K562 (cell line): ENCODE data around the gene MYO9A. TPM values are rescaled to one million over a fixed set of nuclear protein-coding genes. Genes with fewer than 3 reads are reported as not detected.

Experiments
- ATAC-seq: fragments of 200-7000 bp; cut with Tn5 transposase; 3 replicates; pipeline ENCODE4 v1.9.1; 2020; ENCODE audit warnings: moderate library complexity
- BruUV-seq: library from RNA; stranded (reverse); fragments of 400-500 nt; replicated peaks from 2 replicates; lab custom pipeline; 2021; lab: Mats Ljungman, UMichigan
- CTCF ChIA-PET: fragments of 300-600 bp; formaldehyde crosslinking; extraction: SDS; loops from one replicate; lab custom pipeline; 2021; ENCODE audit warnings: low intra/inter-chr PET ratio; lab: Yijun Ruan, JAX
- POLR2A ChIA-PET: fragments of 300-600, 350-650 bp; sonication (Branson Sonifier 250); formaldehyde crosslinking; extraction: SDS; loops from one replicate; lab custom pipeline; 2021; ENCODE audit warnings: antibody characterized with exemption, inconsistent platforms; lab: Yijun Ruan, JAX
- DNase-seq, 4 experiments: peaks; one replicate each; pipeline versions ENCODE4 v3.0.0 to v3.0.0-alpha.2; 2011 to 2018; ENCODE audit warnings: low spot score in 3 of 4, mixed read lengths in 3 of 4; ENCODE audit errors: extremely low read depth in 1 of 4
- FAIRE-seq: peaks from 2 replicates; lab custom pipeline; 2011; peaks lifted over from hg19 to GRCh38; lab: Jason Lieb, UNC
- H2AFZ ChIP-seq: 2 replicates; pipeline ENCODE4 v1.6.0; 2011; ENCODE audit warnings: low read depth, low read length, control low read depth, inconsistent platforms
- H3K27ac ChIP-seq: fragments of 200-600 bp; 3 replicates; pipeline ENCODE4 v1.8.0; 2011; ENCODE audit warnings: low read depth, mild to moderate bottlenecking, control low read depth, inconsistent platforms, low read length, moderate library complexity, mixed read lengths; ENCODE audit errors: extremely low read depth
- H3K27me3 ChIP-seq, 2 experiments: fragments of 300-600 bp in 1 of 2; 2 replicates in 1 of 2; 3 replicates in 1 of 2; pipeline versions ENCODE4 v1.6.0 to v1.8.0; 2011; ENCODE audit warnings: inconsistent platforms in 2 of 2, low read length in 2 of 2, mild to moderate bottlenecking in 1 of 2, mixed read lengths in 1 of 2, moderate library complexity in 1 of 2; ENCODE audit not compliant: control insufficient read depth in 2 of 2, insufficient read depth in 2 of 2
- H3K36me3 ChIP-seq: fragments of 300-600 bp; 3 replicates; pipeline ENCODE4 v1.8.0; 2011; ENCODE audit warnings: mild to moderate bottlenecking, low read length, inconsistent platforms; ENCODE audit not compliant: control insufficient read depth, insufficient read depth
- H3K4me1 ChIP-seq, 2 experiments: fragments of 200-600 bp in 1 of 2; replicated peaks in 1 of 2; 2 replicates in 1 of 2; 3 replicates in 1 of 2; pipeline versions ENCODE4 v1.5.1 to v1.8.0; 2011; ENCODE audit warnings: inconsistent platforms in 2 of 2, low read length in 2 of 2, mild to moderate bottlenecking in 1 of 2, mixed read lengths in 1 of 2, moderate library complexity in 1 of 2; ENCODE audit not compliant: control insufficient read depth in 2 of 2, insufficient read depth in 2 of 2
- H3K4me2 ChIP-seq: 2 replicates; pipeline ENCODE4 v1.6.1; 2011; ENCODE audit warnings: low read length, control low read depth, inconsistent platforms, mixed read lengths; ENCODE audit not compliant: insufficient read depth
- H3K4me3 ChIP-seq: fragments of 200-600 bp; sonication (generic), shearing (Covaris generic); 2 replicates; pipeline ENCODE4 v1.5.1; 2016; ENCODE audit warnings: control low read depth, inconsistent platforms
- H3K79me2 ChIP-seq: fragments of 200-600 bp; 3 replicates; pipeline ENCODE4 v1.8.0; 2011; ENCODE audit warnings: low read length, inconsistent platforms; ENCODE audit not compliant: control insufficient read depth, insufficient read depth
- H3K9ac ChIP-seq, 2 experiments: 2 replicates each; pipeline versions ENCODE4 v1.6.0 to v1.6.1; 2011; ENCODE audit warnings: low read depth in 2 of 2, low read length in 2 of 2, control low read depth in 1 of 2, inconsistent platforms in 1 of 2, mild to moderate bottlenecking in 1 of 2, mixed read lengths in 1 of 2; ENCODE audit not compliant: insufficient read depth in 1 of 2
- H3K9me1 ChIP-seq: one replicate; pipeline ENCODE4 v1.6.0; 2011; ENCODE audit warnings: inconsistent platforms, mild to moderate bottlenecking, low read length, moderate library complexity; ENCODE audit not compliant: control insufficient read depth, insufficient read depth
- H3K9me3 ChIP-seq: replicated peaks from 2 replicates; pipeline ENCODE4 v1.5.1; 2011; ENCODE audit warnings: low read depth, low read length, inconsistent platforms; ENCODE audit not compliant: control insufficient read depth, insufficient read depth
- H4K20me1 ChIP-seq: replicated peaks from 2 replicates; pipeline ENCODE4 v1.6.1; 2011; ENCODE audit warnings: low read length, inconsistent platforms, mixed read lengths; ENCODE audit not compliant: control insufficient read depth, insufficient read depth
- ATF1 ChIP-seq, 2 experiments: fragments of 450-650 bp in 1 of 2; IDR thresholded peaks; 2 replicates each; pipeline ENCODE4 v1.6.1; 2016; ENCODE audit warnings: missing compliant biosample characterization in 1 of 2, missing genetic modification characterization in 1 of 2
- CCNT2 ChIP-seq: IDR thresholded peaks from 2 replicates; pipeline ENCODE4 v1.6.1; 2011; ENCODE audit warnings: borderline replicate concordance, low read depth, mild to moderate bottlenecking, moderate library complexity, mixed read lengths, low read length; ENCODE audit not compliant: insufficient read length; ENCODE audit errors: extremely low read depth
- FUS ChIP-seq: fragments of 200-400 bp; formaldehyde crosslinking; optimal IDR thresholded peaks from 2 replicates; pipeline ENCODE3; 2017; ENCODE audit warnings: low read depth, low read length
- GABPA ChIP-seq: fragments of 200-800 bp; sonication (Bioruptor generic); conservative IDR thresholded peaks from 2 replicates; pipeline ENCODE4 v1.6.1; 2016; ENCODE audit warnings: low read depth, missing genetic modification characterization, missing compliant biosample characterization
- HDAC8 ChIP-seq: fragments of 450-650 bp; IDR thresholded peaks from 2 replicates; pipeline ENCODE4 v1.6.1; 2016; ENCODE audit warnings: mild to moderate bottlenecking, missing genetic modification characterization, moderate library complexity, missing compliant biosample characterization
- HNRNPUL1 ChIP-seq: fragments of 200-400 bp; formaldehyde crosslinking; IDR thresholded peaks from 2 replicates; pipeline ENCODE4 v1.6.1; 2017; ENCODE audit warnings: low read length
- HOXB6 ChIP-seq: fragments of 250-450 bp; sonication (Bioruptor Pico); IDR thresholded peaks from 2 replicates; pipeline ENCODE4 v1.5.1; 2022; ENCODE audit warnings: mild to moderate bottlenecking, borderline replicate concordance
- MBD2 ChIP-seq: sonication (generic); IDR thresholded peaks from 2 replicates; pipeline ENCODE4 v1.6.1; 2016; ENCODE audit warnings: low read depth, borderline replicate concordance
- NFIX ChIP-seq: fragments of 250-450 bp; sonication (Bioruptor Pico); IDR thresholded peaks from 2 replicates; pipeline ENCODE4 v1.4.0; 2020; ENCODE audit warnings: low read depth, mild to moderate bottlenecking, moderate library complexity
- NFXL1 ChIP-seq: fragments of 450-650 bp; formaldehyde crosslinking; IDR thresholded peaks from 2 replicates; pipeline ENCODE4 v1.4.0; 2021; ENCODE audit warnings: mild to moderate bottlenecking
- SRSF9 ChIP-seq: fragments of 200-400 bp; formaldehyde crosslinking; IDR thresholded peaks from 2 replicates; pipeline ENCODE4 v1.6.1; 2017; ENCODE audit warnings: low read depth, low read length, borderline replicate concordance
- TCF7 ChIP-seq: sonication (generic); IDR thresholded peaks from 2 replicates; pipeline ENCODE4 v1.6.1; 2016; ENCODE audit warnings: antibody characterized with exemption, borderline replicate concordance
- ZNF140 ChIP-seq: fragments of 250-450 bp; sonication (Bioruptor Pico); IDR thresholded peaks from 2 replicates; pipeline ENCODE4 v1.8.0; 2021; ENCODE audit warnings: moderate library complexity, mild to moderate bottlenecking, inconsistent platforms
- ZNF143 ChIP-seq: sonication (generic); formaldehyde crosslinking; IDR thresholded peaks from 2 replicates; pipeline ENCODE4 v1.9.0; 2022; ENCODE audit warnings: mild to moderate bottlenecking, missing genetic modification reagents
- ZNF263 ChIP-seq: sonication (generic); formaldehyde crosslinking; IDR thresholded peaks from 2 replicates; pipeline ENCODE4 v1.8.0; 2022; ENCODE audit warnings: mild to moderate bottlenecking, missing genetic modification reagents, borderline replicate concordance
- WGBS: fragments of 100-300 bp; shearing (Covaris generic); methylation state at CpG from one replicate; pipeline ENCODE4 v1.1.6; 2016; ENCODE audit warnings: low coverage, mixed read lengths; ENCODE audit not compliant: insufficient coverage; ENCODE audit errors: missing lambda C conversion rate; 5-methylcytosine and 5-hydroxymethylcytosine counted together
- in situ Hi-C: fragments of 300-500 bp; cut with MboI; formaldehyde crosslinking; loops from 4 replicates; pipeline ENCODE4 v1.15.0; 2018; ENCODE audit warnings: inconsistent platforms, mixed read lengths
- intact Hi-C: fragments of 100-400 bp; cut with micrococcal nuclease; formaldehyde crosslinking; loops from 2 replicates; pipeline ENCODE4 v1.14.2; 2022
- polyA plus RNA-seq, 8 experiments: library from polyadenylated mRNA; depleted of rRNA in 4 of 8; stranded (reverse) in 5 of 8; unstranded in 3 of 8; fragments of >200 nt; fragmentation: Nextera tagmentation in 2 of 8; fragmentation: Illumina TruSeq in 1 of 8; extraction: Ambion mirVana in 2 of 8; extraction: Trizol in 1 of 8; gene quantifications; 2 replicates each; pipeline versions ENCODE4 v1.2.1 to v1.2.3, GENCODE V29; 2011 to 2014; ENCODE audit warnings: inconsistent platforms in 1 of 8, missing spikeins in 1 of 8
- total RNA-seq, 7 experiments: library from RNA; depleted of rRNA in 6 of 7; stranded (reverse); fragments of >200 nt in 6 of 7; fragmentation: Illumina TruSeq in 2 of 7; extraction: Trizol in 2 of 7; gene quantifications; 2 replicates each; pipeline versions ENCODE4 v1.2.1 to v1.2.3, GENCODE V29; 2011 to 2021; ENCODE audit warnings: low replicate concordance in 1 of 7
- TF ChIP-seq, protein P1 (sequence below): IDR thresholded peaks from 3 replicates; pipeline ENCODE4 v1.6.1; 2011; ENCODE audit warnings: borderline replicate concordance, mild to moderate bottlenecking; ENCODE audit not compliant: insufficient read length, insufficient read depth
- TF ChIP-seq, protein P2 (sequence below): fragments of 450-650 bp; IDR thresholded peaks from 2 replicates; pipeline ENCODE4 v1.6.1; 2017; ENCODE audit warnings: antibody characterized with exemption, mild to moderate bottlenecking
- TF ChIP-seq, protein P3 (sequence below): sonication (generic); formaldehyde crosslinking; IDR thresholded peaks from 2 replicates; pipeline ENCODE4 v1.9.0; 2022; ENCODE audit warnings: mild to moderate bottlenecking, missing genetic modification reagents

The MYO9A gene
- total and polyA plus RNA-seq, 9 of the 15 experiments (the other 6 are each of a cell fraction or from before 2014, with no cell fraction given): 1.9 to 15.4 (median 5.8) TPM

DNA sequence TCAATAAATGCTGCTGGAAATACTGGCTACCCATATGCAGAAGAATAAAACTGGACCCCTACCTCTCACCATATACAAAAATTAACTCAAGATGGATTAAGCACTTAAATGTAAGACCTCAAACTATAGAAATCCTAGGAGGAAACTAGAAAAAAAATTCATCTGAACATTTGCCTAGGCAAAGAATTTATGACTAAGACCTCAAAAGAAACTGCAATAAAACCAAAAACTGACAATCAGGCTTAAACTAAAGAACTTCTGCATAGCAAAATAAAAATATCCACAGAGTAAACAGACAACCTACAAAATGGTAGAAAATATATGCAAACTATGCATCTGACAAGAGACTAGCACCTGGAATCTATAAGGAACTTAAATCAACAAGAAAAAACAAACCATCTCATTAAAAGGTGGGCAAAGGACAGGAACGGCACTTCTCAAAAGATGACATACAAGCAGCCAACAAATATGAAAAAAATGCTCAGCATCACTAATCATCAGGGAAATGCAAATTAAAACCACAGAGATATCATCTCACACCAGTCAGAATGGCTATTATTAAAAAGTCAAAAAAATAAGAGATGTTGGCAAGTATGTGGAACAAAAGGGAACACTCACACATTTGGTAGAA lies 47.0 kb downstream of the MYO9A start:
- Histone ChIP-seq H2AFZ (no peak overlapping the region), H3K9me1 (no peaks in the 10 kb centered on the region), H4K20me1 (no peaks in the 10 kb centered on the region), H3K4me2 (no peak overlapping the region), H3K27me3 (no peaks in the 10 kb centered on the region; a peak in 1 of 5 replicates), H3K9me3 (no peaks in the 10 kb centered on the region), H3K27ac (no peak overlapping the region), H3K79me2 (no peaks in the 10 kb centered on the region), H3K36me3 (no peaks in the 10 kb centered on the region), H3K4me1 (no peaks in the 10 kb centered on the region), H3K4me3 (no peak overlapping the region), H3K9ac (no peak overlapping the region)
- ChIA-PET CTCF (no interaction called here), POLR2A (no interaction called here)
- in situ Hi-C loops: no loop called here
- FAIRE-seq (no peak), ATAC-seq (no peak), DNase-seq (no peak)
- intact Hi-C loops: no loop called here
- WGBS: 71% methylated on average over 1 of the region's 1 CpG
- no TSS peak for BruUV-seq
- TF ChIP-seq GABPA: no peak
- TF ChIP-seq HNRNPUL1: no peak
- no peak for TF ChIP-seq FUS
- TF ChIP-seq, protein P1, sequence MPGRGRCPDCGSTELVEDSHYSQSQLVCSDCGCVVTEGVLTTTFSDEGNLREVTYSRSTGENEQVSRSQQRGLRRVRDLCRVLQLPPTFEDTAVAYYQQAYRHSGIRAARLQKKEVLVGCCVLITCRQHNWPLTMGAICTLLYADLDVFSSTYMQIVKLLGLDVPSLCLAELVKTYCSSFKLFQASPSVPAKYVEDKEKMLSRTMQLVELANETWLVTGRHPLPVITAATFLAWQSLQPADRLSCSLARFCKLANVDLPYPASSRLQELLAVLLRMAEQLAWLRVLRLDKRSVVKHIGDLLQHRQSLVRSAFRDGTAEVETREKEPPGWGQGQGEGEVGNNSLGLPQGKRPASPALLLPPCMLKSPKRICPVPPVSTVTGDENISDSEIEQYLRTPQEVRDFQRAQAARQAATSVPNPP: no peak
- TF ChIP-seq ZNF143 (CRISPR knock-in tag): no peak
- TF ChIP-seq MBD2: no peak
- no peak for TF ChIP-seq CCNT2
- no peak for TF ChIP-seq HOXB6 (CRISPR knock-in tag)
- TF ChIP-seq NFXL1: no peak
- TF ChIP-seq ZNF140: no peak
- no peak for TF ChIP-seq HDAC8
- TF ChIP-seq, protein P2, sequence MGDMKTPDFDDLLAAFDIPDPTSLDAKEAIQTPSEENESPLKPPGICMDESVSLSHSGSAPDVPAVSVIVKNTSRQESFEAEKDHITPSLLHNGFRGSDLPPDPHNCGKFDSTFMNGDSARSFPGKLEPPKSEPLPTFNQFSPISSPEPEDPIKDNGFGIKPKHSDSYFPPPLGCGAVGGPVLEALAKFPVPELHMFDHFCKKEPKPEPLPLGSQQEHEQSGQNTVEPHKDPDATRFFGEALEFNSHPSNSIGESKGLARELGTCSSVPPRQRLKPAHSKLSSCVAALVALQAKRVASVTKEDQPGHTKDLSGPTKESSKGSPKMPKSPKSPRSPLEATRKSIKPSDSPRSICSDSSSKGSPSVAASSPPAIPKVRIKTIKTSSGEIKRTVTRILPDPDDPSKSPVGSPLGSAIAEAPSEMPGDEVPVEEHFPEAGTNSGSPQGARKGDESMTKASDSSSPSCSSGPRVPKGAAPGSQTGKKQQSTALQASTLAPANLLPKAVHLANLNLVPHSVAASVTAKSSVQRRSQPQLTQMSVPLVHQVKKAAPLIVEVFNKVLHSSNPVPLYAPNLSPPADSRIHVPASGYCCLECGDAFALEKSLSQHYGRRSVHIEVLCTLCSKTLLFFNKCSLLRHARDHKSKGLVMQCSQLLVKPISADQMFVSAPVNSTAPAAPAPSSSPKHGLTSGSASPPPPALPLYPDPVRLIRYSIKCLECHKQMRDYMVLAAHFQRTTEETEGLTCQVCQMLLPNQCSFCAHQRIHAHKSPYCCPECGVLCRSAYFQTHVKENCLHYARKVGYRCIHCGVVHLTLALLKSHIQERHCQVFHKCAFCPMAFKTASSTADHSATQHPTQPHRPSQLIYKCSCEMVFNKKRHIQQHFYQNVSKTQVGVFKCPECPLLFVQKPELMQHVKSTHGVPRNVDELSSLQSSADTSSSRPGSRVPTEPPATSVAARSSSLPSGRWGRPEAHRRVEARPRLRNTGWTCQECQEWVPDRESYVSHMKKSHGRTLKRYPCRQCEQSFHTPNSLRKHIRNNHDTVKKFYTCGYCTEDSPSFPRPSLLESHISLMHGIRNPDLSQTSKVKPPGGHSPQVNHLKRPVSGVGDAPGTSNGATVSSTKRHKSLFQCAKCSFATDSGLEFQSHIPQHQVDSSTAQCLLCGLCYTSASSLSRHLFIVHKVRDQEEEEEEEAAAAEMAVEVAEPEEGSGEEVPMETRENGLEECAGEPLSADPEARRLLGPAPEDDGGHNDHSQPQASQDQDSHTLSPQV: no peak
- no peak for TF ChIP-seq SRSF9
- TF ChIP-seq TCF7: no peak
- no peak for TF ChIP-seq ATF1 (CRISPR knock-in tag; IDR thresholded peaks at IDR 0.05)
- TF ChIP-seq ATF1 (tag; IDR thresholded peaks at IDR 0.05): no peak
- no peak for TF ChIP-seq ZNF263
- no peak for TF ChIP-seq NFIX (CRISPR knock-in tag)
- TF ChIP-seq, protein P3, sequence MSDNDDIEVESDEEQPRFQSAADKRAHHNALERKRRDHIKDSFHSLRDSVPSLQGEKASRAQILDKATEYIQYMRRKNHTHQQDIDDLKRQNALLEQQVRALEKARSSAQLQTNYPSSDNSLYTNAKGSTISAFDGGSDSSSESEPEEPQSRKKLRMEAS (CRISPR knock-in tag): no peak
